ENCODE data around the gene KIF2A. TPM values are rescaled to one million over a fixed set of nuclear protein-coding genes. Genes with fewer than 3 reads are reported as not detected.

KIF2A gene
- total RNA-seq, 2 donors from 2014 or later: 19.5 to 28.9 TPM

- no peak for DNase-seq (ENCODE audit: low spot score)
- TF ChIP-seq, protein P1, sequence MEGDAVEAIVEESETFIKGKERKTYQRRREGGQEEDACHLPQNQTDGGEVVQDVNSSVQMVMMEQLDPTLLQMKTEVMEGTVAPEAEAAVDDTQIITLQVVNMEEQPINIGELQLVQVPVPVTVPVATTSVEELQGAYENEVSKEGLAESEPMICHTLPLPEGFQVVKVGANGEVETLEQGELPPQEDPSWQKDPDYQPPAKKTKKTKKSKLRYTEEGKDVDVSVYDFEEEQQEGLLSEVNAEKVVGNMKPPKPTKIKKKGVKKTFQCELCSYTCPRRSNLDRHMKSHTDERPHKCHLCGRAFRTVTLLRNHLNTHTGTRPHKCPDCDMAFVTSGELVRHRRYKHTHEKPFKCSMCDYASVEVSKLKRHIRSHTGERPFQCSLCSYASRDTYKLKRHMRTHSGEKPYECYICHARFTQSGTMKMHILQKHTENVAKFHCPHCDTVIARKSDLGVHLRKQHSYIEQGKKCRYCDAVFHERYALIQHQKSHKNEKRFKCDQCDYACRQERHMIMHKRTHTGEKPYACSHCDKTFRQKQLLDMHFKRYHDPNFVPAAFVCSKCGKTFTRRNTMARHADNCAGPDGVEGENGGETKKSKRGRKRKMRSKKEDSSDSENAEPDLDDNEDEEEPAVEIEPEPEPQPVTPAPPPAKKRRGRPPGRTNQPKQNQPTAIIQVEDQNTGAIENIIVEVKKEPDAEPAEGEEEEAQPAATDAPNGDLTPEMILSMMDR (IDR thresholded peaks at IDR 0.05): no peak
Measured at GRCh38 chr5:62326302-62326701, 20.3 kb downstream of the KIF2A start.

DNA sequence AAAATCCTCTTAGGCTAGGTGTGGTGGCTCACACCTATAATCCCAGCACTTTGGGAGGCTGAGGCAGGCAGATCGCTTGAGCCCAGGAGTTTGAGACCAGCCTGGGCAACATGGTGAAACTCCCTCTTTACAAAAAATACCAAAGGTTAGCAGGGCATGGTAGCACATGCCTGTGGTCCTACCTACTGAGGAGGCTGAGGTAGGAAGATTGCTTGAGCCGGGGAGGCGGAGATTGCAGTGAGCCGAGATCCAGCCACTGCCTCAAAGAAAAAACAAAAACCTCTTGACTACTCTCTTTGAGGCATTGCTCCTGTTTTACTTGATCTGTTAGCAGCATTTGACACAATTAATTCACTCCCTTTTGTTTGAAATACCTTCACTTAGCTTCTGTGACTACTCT, 20.7 kb downstream of the KIF2A start:
- H3K4me3 ChIP-seq: no peak overlapping the region
- no peak overlapping the region for H3K27ac ChIP-seq
- TF ChIP-seq, protein P1 (IDR thresholded peaks at IDR 0.05): no peak
- H3K4me1 ChIP-seq (ENCODE audit: control insufficient read depth in 1 of 2, low read depth in 2 of 2): no peaks in the 10 kb centered on the region
- ATAC-seq (ENCODE audit: insufficient number of reproducible peaks, low FRiP score, low read depth) (no peak), DNase-seq (ENCODE audit: low spot score) (no peak)
- H3K36me3 ChIP-seq: no peaks in the 10 kb centered on the region
- no peaks in the 10 kb centered on the region for H3K9me3 ChIP-seq
- no peaks in the 10 kb centered on the region for H3K27me3 ChIP-seq (replicated peaks; ENCODE audit: insufficient read depth)

More at GRCh38 chr5:62326302-62326701, 20.3 kb downstream of the KIF2A start:
- Histone ChIP-seq H3K27me3 (replicated peaks; ENCODE audit: insufficient read depth) (no peaks in the 10 kb centered on the region), H3K4me3 (no peak overlapping the region), H3K27ac (no peak overlapping the region), H3K4me1 (ENCODE audit: control insufficient read depth in 1 of 2, low read depth in 2 of 2) (no peaks in the 10 kb centered on the region), H3K36me3 (no peaks in the 10 kb centered on the region), H3K9me3 (no peaks in the 10 kb centered on the region)
- ATAC-seq (ENCODE audit: insufficient number of reproducible peaks, low FRiP score, low read depth): no peak

DNA sequence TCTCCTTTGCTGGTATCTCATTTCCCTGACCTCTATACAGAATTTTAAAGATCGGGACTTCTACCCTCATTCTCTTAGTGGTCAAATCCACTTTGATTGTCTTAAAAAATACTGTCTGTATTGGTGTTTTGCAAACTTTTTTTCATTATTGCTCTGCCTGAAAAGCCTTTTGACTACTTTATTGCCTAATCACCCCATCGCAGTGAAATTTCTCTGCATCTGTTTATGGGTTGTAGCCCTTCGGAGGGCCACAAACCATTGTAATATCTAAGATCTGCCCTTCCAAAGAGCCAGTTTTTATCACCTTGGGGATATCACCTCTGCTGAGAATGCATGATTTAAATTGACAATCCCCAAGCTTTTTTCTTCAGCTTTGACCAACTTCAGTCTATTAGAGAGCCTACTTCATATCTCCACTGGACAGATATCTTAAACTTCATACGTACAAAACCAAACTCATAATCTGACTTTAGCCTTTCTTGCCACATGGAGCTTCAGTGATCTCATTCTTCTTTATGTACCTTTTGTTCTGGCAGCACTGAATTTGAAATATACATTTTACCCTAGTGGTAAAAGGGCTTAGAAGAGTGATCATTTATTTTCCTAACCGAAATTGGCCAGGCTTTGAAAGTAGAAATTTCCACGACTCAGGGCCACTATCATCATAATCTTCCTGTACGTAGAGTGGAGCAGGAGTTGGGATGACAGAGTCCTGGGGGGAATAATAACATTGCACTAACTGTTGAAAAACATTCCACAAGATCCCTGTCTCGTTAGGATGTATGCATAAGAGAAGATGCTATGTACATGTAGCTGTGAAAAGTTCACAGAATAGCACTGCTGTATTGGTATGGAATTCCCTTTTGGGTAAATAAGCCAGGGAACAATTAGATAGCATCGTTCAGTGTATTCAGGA, 21.4 kb downstream of the KIF2A start:
- DNase-seq (ENCODE audit: low spot score) (no peak), ATAC-seq (ENCODE audit: insufficient number of reproducible peaks, low FRiP score, low read depth) (no peak)
- Histone ChIP-seq H3K27me3 (replicated peaks; ENCODE audit: insufficient read depth) (no peaks in the 10 kb centered on the region), H3K4me3 (no peak overlapping the region), H3K36me3 (no peaks in the 10 kb centered on the region), H3K9me3 (no peaks in the 10 kb centered on the region), H3K4me1 (ENCODE audit: control insufficient read depth in 1 of 2, low read depth in 2 of 2) (no peaks in the 10 kb centered on the region), H3K27ac (no peak overlapping the region)
- TF ChIP-seq, protein P1 (IDR thresholded peaks at IDR 0.05): no peak

DNA sequence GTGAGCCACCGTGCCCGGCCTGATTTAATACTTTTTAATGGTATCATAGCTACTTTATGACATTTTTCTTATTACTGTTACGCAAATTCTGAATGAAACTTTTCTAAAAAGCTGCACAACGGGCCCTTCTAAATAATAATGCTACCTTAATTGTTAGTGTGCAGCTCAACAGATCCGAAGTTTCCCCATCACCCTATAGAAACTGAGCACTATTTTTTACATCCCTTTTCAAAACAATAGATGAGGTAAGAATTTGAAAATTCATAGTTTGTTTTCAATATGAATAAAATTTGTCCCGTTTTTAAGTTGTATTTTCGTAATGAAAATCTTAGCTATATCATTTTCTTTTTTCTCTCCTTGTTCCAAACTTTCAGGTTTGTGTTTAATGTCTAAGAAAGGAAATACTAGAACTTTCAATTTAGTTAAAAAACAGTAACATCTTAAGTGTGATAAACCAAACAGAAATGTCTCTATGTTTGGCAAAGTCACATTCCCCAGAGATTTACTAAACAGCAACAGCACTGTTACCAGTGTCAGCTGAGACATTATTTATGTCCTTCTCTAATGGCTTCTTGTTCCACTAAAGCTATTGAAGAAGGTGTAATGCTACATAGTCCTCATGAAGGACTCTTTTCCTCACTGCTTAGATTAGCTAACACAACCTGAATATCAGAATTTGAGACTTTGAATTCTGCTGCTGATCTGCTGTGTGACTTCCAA, 22.9 kb downstream of the KIF2A start:
- Histone ChIP-seq H3K9me3 (no peaks in the 10 kb centered on the region), H3K4me1 (ENCODE audit: control insufficient read depth in 1 of 2, low read depth in 2 of 2) (no peaks in the 10 kb centered on the region), H3K27ac (no peak overlapping the region), H3K27me3 (replicated peaks; ENCODE audit: insufficient read depth) (no peaks in the 10 kb centered on the region), H3K36me3 (no peaks in the 10 kb centered on the region), H3K4me3 (no peak overlapping the region)
- TF ChIP-seq, protein P1 (IDR thresholded peaks at IDR 0.05): no peak
- no peak for ATAC-seq (ENCODE audit: insufficient number of reproducible peaks, low FRiP score, low read depth)
- DNase-seq (ENCODE audit: low spot score): no peak

GRCh38 chr5:62330302-62330701, 24.3 kb downstream of the KIF2A start:
- Histone ChIP-seq H3K36me3 (no peaks in the 10 kb centered on the region), H3K9me3 (no peaks in the 10 kb centered on the region), H3K4me3 (no peak overlapping the region), H3K27me3 (replicated peaks; ENCODE audit: insufficient read depth) (no peaks in the 10 kb centered on the region), H3K27ac (no peak overlapping the region), H3K4me1 (ENCODE audit: control insufficient read depth in 1 of 2, low read depth in 2 of 2) (no peaks in the 10 kb centered on the region)
- DNase-seq (ENCODE audit: low spot score) (no peak), ATAC-seq (ENCODE audit: insufficient number of reproducible peaks, low FRiP score, low read depth) (no peak)
- TF ChIP-seq, protein P1 (IDR thresholded peaks at IDR 0.05): no peak
